Fibroblast of lung (primary cell): ENCODE measurements around the gene SIGLEC9. TPM values are rescaled to one million over a fixed set of nuclear protein-coding genes. Genes with fewer than 3 reads are reported as not detected.

Experiments used
- DNase-seq, 2 donors: peaks; one replicate each; pipeline versions ENCODE4 v3.0.0 to v3.0.0-alpha.2; 2010; ENCODE audit warnings: low read depth in 2 of 2
- H2AFZ ChIP-seq: 2 replicates; pipeline ENCODE4 v1.5.1; 2012; ENCODE audit warnings: low read length, control low read depth, inconsistent platforms
- H3K27ac ChIP-seq: 2 replicates; pipeline ENCODE4 v1.5.1; 2011; ENCODE audit warnings: low read length, control low read depth; ENCODE audit not compliant: insufficient read depth
- H3K27me3 ChIP-seq: 2 replicates; pipeline ENCODE4 v1.5.1; 2011; ENCODE audit warnings: mild to moderate bottlenecking, low read length; ENCODE audit not compliant: control insufficient read depth, insufficient read depth
- H3K36me3 ChIP-seq: 2 replicates; pipeline ENCODE4 v1.5.1; 2011; ENCODE audit warnings: low read length; ENCODE audit not compliant: control insufficient read depth, insufficient read depth
- H3K4me1 ChIP-seq: 2 replicates; pipeline ENCODE4 v1.5.1; 2011; ENCODE audit warnings: low read length; ENCODE audit not compliant: control insufficient read depth, insufficient read depth; ENCODE audit errors: extremely low read depth
- H3K4me2 ChIP-seq: 2 replicates; pipeline ENCODE4 v1.5.1; 2011; ENCODE audit warnings: low read length, control low read depth; ENCODE audit not compliant: insufficient read depth; ENCODE audit errors: extremely low read depth
- H3K4me3 ChIP-seq, 4 experiments: fragments of 200-600 bp in 1 of 4; sonication (generic) in 1 of 4; replicated peaks in 1 of 4; 2 replicates each; pipeline ENCODE4 v1.5.1; 2011 to 2016; ENCODE audit warnings: low read length in 4 of 4, low read depth in 3 of 4, mild to moderate bottlenecking in 3 of 4, control low read depth in 2 of 4, inconsistent platforms in 1 of 4, mixed read lengths in 1 of 4; ENCODE audit not compliant: insufficient read depth in 1 of 4; ENCODE audit errors: control extremely low read depth in 1 of 4
- H3K79me2 ChIP-seq: 2 replicates; pipeline ENCODE4 v1.5.1; 2012; ENCODE audit warnings: mild to moderate bottlenecking, low read length, inconsistent platforms; ENCODE audit not compliant: control insufficient read depth, insufficient read depth
- H3K9ac ChIP-seq: 2 replicates; pipeline ENCODE4 v1.5.1; 2011; ENCODE audit warnings: mild to moderate bottlenecking, low read length, control low read depth; ENCODE audit not compliant: insufficient read depth
- H3K9me3 ChIP-seq: 2 replicates; pipeline ENCODE4 v1.5.1; 2012; ENCODE audit warnings: low read depth, low read length; ENCODE audit not compliant: control insufficient read depth, insufficient read depth
- H4K20me1 ChIP-seq: 2 replicates; pipeline ENCODE4 v1.5.1; 2011; ENCODE audit warnings: low read length; ENCODE audit not compliant: control insufficient read depth, insufficient read depth; ENCODE audit errors: extremely low read depth
- CTCF ChIP-seq, 2 donors: IDR thresholded peaks in 1 of 2; conservative IDR thresholded peaks in 1 of 2; 1 replicate in 1 of 2; 2 replicates in 1 of 2; pipeline ENCODE4 v1.5.1; 2011 to 2012; ENCODE audit warnings: low read length in 2 of 2, control low read depth in 1 of 2, inconsistent platforms in 1 of 2, low read depth in 1 of 2, mild to moderate bottlenecking in 1 of 2
- EZH2 ChIP-seq: IDR thresholded peaks from 2 replicates; pipeline ENCODE4 v1.5.1; 2012; ENCODE audit warnings: low read length, control low read depth, mild to moderate bottlenecking; ENCODE audit errors: missing control alignments
- polyA plus RNA-seq, 2 donors: library from polyadenylated mRNA; depleted of rRNA in 1 of 2; stranded (reverse) in 1 of 2; unstranded in 1 of 2; fragments of >200 nt; gene quantifications; 2 replicates each; pipeline ENCODE4 v1.2.1, GENCODE V29; 2011 to 2012; ENCODE audit warnings: missing spikeins in 1 of 2
- total RNA-seq: library from RNA; depleted of rRNA; stranded (reverse); fragments of >200 nt; gene quantifications from 2 replicates; pipeline ENCODE4 v1.2.1, GENCODE V29; 2014

SIGLEC9 gene
- total and polyA plus RNA-seq, 2 donors (not counting 1 experiment from before 2014, with no cell fraction given), result not detected

- H3K4me2 ChIP-seq, result no peak overlapping the region
- TF ChIP-seq EZH2 (no peak), CTCF (conservative IDR thresholded peaks at IDR 0.05 in 1 of 2, IDR thresholded peaks at IDR 0.05 in 1 of 2; ENCODE audit: low read depth in 1 of 2, low read length in 2 of 2) (no peak)
- H2AFZ ChIP-seq, result peak overlapping the region; percentile 44
- no peak overlapping the region for H3K9ac ChIP-seq
- H3K9me3 ChIP-seq, result no peaks in the 10 kb centered on the region
- no peak overlapping the region for H3K4me3 ChIP-seq
- DNase-seq, result peak in 1 of 2 donors; percentile 60
- no peaks in the 10 kb centered on the region for H3K27me3 ChIP-seq
- H3K36me3 ChIP-seq, result no peaks in the 10 kb centered on the region
- no peaks in the 10 kb centered on the region for H4K20me1 ChIP-seq
- no peaks in the 10 kb centered on the region for H3K79me2 ChIP-seq
- H3K4me1 ChIP-seq, result no peaks in the 10 kb centered on the region
- H3K27ac ChIP-seq, result no peak overlapping the region
Measured at GRCh38 chr19:51131780-51132680, 7.3 kb downstream of the SIGLEC9 start.

- no peaks in the 10 kb centered on the region for H3K36me3 ChIP-seq
- H3K9me3 ChIP-seq, result no peaks in the 10 kb centered on the region
- no peak overlapping the region for H3K4me3 ChIP-seq
- TF ChIP-seq CTCF (conservative IDR thresholded peaks at IDR 0.05 in 1 of 2, IDR thresholded peaks at IDR 0.05 in 1 of 2; ENCODE audit: low read depth in 1 of 2, low read length in 2 of 2) (no peak), EZH2 (no peak)
- no peak overlapping the region for H3K9ac ChIP-seq
- H3K27ac ChIP-seq, result no peak overlapping the region
- H4K20me1 ChIP-seq, result no peaks in the 10 kb centered on the region
- H3K4me1 ChIP-seq, result no peaks in the 10 kb centered on the region
- H2AFZ ChIP-seq, result no peak overlapping the region
- no peaks in the 10 kb centered on the region for H3K79me2 ChIP-seq
- H3K4me2 ChIP-seq, result no peak overlapping the region
- no peak for DNase-seq
- no peaks in the 10 kb centered on the region for H3K27me3 ChIP-seq
Measured at GRCh38 chr19:51135004-51135403, 10.3 kb downstream of the SIGLEC9 start.

- Histone ChIP-seq H3K27ac (no peak overlapping the region), H3K4me3 (no peak overlapping the region), H3K79me2 (no peaks in the 10 kb centered on the region), H3K27me3 (no peaks in the 10 kb centered on the region), H2AFZ (no peak overlapping the region), H3K9ac (no peak overlapping the region), H3K9me3 (no peaks in the 10 kb centered on the region), H3K36me3 (no peaks in the 10 kb centered on the region), H3K4me1 (no peaks in the 10 kb centered on the region), H4K20me1 (no peaks in the 10 kb centered on the region), H3K4me2 (no peak overlapping the region)
- TF ChIP-seq CTCF (conservative IDR thresholded peaks at IDR 0.05 in 1 of 2, IDR thresholded peaks at IDR 0.05 in 1 of 2; ENCODE audit: low read depth in 1 of 2, low read length in 2 of 2), result no peak
- TF ChIP-seq EZH2, result no peak
- no peak for DNase-seq
Measured at GRCh38 chr19:51135986-51136762, 11.5 kb downstream of the SIGLEC9 start.
